ENCODE measurements around the gene RASAL1.

RASAL1 gene

GRCh38 chr12:113093409-113094101 is 42.0 kb downstream of the RASAL1 start:
- DNase-seq = no peak

GRCh38 chr12:113092607-113093408 is 42.8 kb downstream of the RASAL1 start:
- no peak for DNase-seq

- no peak for DNase-seq
Measured at GRCh38 chr12:113091506-113091905, 44.1 kb downstream of the RASAL1 start.

GRCh38 chr12:113090740-113091139 is 44.8 kb downstream of the RASAL1 start:
- DNase-seq = no peak

- DNase-seq = no peak
Measured at GRCh38 chr12:113089839-113090238, 45.7 kb downstream of the RASAL1 start.

GRCh38 chr12:113088971-113089756 is 46.4 kb downstream of the RASAL1 start:
- peak; percentile 52 for DNase-seq

GRCh38 chr12:113088037-113088436 is 47.5 kb downstream of the RASAL1 start:
- DNase-seq = no peak

- DNase-seq = no peak
Measured at GRCh38 chr12:113087193-113087592, 48.4 kb downstream of the RASAL1 start.

GRCh38 chr12:113086249-113087164 is 49.1 kb downstream of the RASAL1 start:
- DNase-seq = peak; percentile 23

- no peak for DNase-seq
Measured at GRCh38 chr12:113083863-113084435, 51.6 kb downstream of the RASAL1 start.

GRCh38 chr12:113082486-113083148 is 52.9 kb downstream of the RASAL1 start:
- no peak for DNase-seq

GRCh38 chr12:113081873-113082272 is 53.7 kb downstream of the RASAL1 start:
- no peak for DNase-seq

- DNase-seq = no peak
Measured at GRCh38 chr12:113077859-113078255, 57.7 kb downstream of the RASAL1 start.

- DNase-seq = no peak
Measured at GRCh38 chr12:113077057-113077858, 58.3 kb downstream of the RASAL1 start.

GRCh38 chr12:113075137-113075683 is 60.4 kb downstream of the RASAL1 start:
- no peak for DNase-seq

- DNase-seq = no peak
Measured at GRCh38 chr12:113073586-113073985, 62.0 kb downstream of the RASAL1 start.

- no peak for DNase-seq
Measured at GRCh38 chr12:113072136-113072535, 63.4 kb downstream of the RASAL1 start.

GRCh38 chr12:113071135-113072112 is 64.1 kb downstream of the RASAL1 start:
- no peak for DNase-seq
